Muscle of leg (tissue), 11 donors: ENCODE measurements around the gene KLHL6. TPM values are rescaled to one million over a fixed set of nuclear protein-coding genes. Genes with fewer than 3 reads are reported as not detected.

Experiments
- DNase-seq: peaks from one replicate; pipeline ENCODE4 v3.0.0; 2013
- H3K27ac ChIP-seq: one replicate; pipeline ENCODE4 v1.5.1; 2013; ENCODE audit warnings: mild to moderate bottlenecking, low read length, control low read depth
- H3K27me3 ChIP-seq: one replicate; pipeline ENCODE4 v1.6.1; 2013; ENCODE audit warnings: low read length; ENCODE audit not compliant: control insufficient read depth, insufficient read depth
- H3K36me3 ChIP-seq: one replicate; pipeline ENCODE4 v1.6.1; 2013; ENCODE audit warnings: low read length; ENCODE audit not compliant: control insufficient read depth, insufficient read depth
- H3K4me1 ChIP-seq: one replicate; pipeline ENCODE4 v1.6.1; 2013; ENCODE audit warnings: low read length; ENCODE audit not compliant: control insufficient read depth, insufficient read depth
- H3K4me3 ChIP-seq: one replicate; pipeline ENCODE4 v1.5.1; 2013; ENCODE audit warnings: low read length, control low read depth
- H3K9me3 ChIP-seq: replicated peaks from 2 replicates; pipeline ENCODE4 v1.6.1; 2013; ENCODE audit warnings: low read depth, low read length; ENCODE audit not compliant: control insufficient read depth
- WGBS: methylation state at CpG from one replicate; pipeline ENCODE4 v1.1.5; 2013; ENCODE audit warnings: missing lambda C conversion rate; ENCODE audit not compliant: insufficient coverage; 5-methylcytosine and 5-hydroxymethylcytosine counted together
- polyA plus RNA-seq, 8 donors: library from polyadenylated mRNA; unstranded; fragments of 120-200 nt; gene quantifications; one replicate each; pipeline versions ENCODE4 v1.2.1 to v1.2.3, GENCODE V29; 2013; ENCODE audit warnings: inconsistent platforms in 1 of 8, low replicate concordance in 1 of 8; ENCODE audit not compliant: insufficient read length in 8 of 8, insufficient read depth in 1 of 8
- total RNA-seq: library from RNA; stranded (reverse); fragments of 120-200 nt; gene quantifications from one replicate; pipeline ENCODE4 v1.2.4, GENCODE V29; 2013

KLHL6 gene
- total and polyA plus RNA-seq, 9 donors = 0.95 to 2.0 (median 1.4) TPM

- no CpG with 5 or more reads among the region's 1 CpG for WGBS
- H3K9me3 ChIP-seq = peaks cover 2% of the 10 kb centered on the region
- H3K4me1 ChIP-seq = no peaks in the 10 kb centered on the region
- H3K4me3 ChIP-seq = no peak overlapping the region
- no peaks in the 10 kb centered on the region for H3K36me3 ChIP-seq
- no peak for DNase-seq
- H3K27ac ChIP-seq = no peak overlapping the region
- H3K27me3 ChIP-seq = no peaks in the 10 kb centered on the region
These were observed 59.2 kb downstream of the KLHL6 start for GRCh38 chr3:183496311-183496710.

- Histone ChIP-seq H3K4me3 (no peak overlapping the region), H3K27me3 (no peaks in the 10 kb centered on the region), H3K9me3 (peaks cover 2% of the 10 kb centered on the region), H3K36me3 (no peaks in the 10 kb centered on the region), H3K27ac (no peak overlapping the region), H3K4me1 (no peaks in the 10 kb centered on the region)
- WGBS = 100% methylated on average over 1 of the region's 2 CpGs
- no peak for DNase-seq
These were observed 61.2 kb downstream of the KLHL6 start for GRCh38 chr3:183494341-183494740.

- Histone ChIP-seq H3K9me3 (peaks cover 2% of the 10 kb centered on the region), H3K4me3 (no peak overlapping the region), H3K27ac (no peak overlapping the region), H3K36me3 (no peaks in the 10 kb centered on the region), H3K4me1 (peaks cover 3% of the 10 kb centered on the region), H3K27me3 (no peaks in the 10 kb centered on the region)
- 69% methylated on average over 2 of the region's 4 CpGs for whole genome bisulfite sequencing
- no peak for DNase-seq
These were observed 62.0 kb downstream of the KLHL6 start for GRCh38 chr3:183493296-183494045.

GRCh38 chr3:183492849-183493179 lies 62.7 kb downstream of the KLHL6 start:
- peaks cover 2% of the 10 kb centered on the region for H3K9me3 ChIP-seq
- no peak for DNase-seq
- WGBS = no CpG with 5 or more reads among the region's 4 CpGs
- H3K27ac ChIP-seq = no peak overlapping the region
- H3K36me3 ChIP-seq = no peaks in the 10 kb centered on the region
- no peak overlapping the region for H3K4me3 ChIP-seq
- H3K27me3 ChIP-seq = no peaks in the 10 kb centered on the region
- peaks cover 7% of the 10 kb centered on the region for H3K4me1 ChIP-seq

- Histone ChIP-seq H3K27ac (no peak overlapping the region), H3K4me1 (peaks cover 7% of the 10 kb centered on the region), H3K4me3 (no peak overlapping the region), H3K9me3 (peaks cover 2% of the 10 kb centered on the region), H3K27me3 (no peaks in the 10 kb centered on the region), H3K36me3 (no peaks in the 10 kb centered on the region)
- no peak for DNase-seq
- WGBS = 95% methylated on average over 37 of the region's 45 CpGs
These were observed 63.3 kb downstream of the KLHL6 start for GRCh38 chr3:183491923-183492848.

GRCh38 chr3:183491109-183491922 lies 64.2 kb downstream of the KLHL6 start:
- Histone ChIP-seq H3K4me3 (no peak overlapping the region), H3K4me1 (peaks cover 7% of the 10 kb centered on the region), H3K36me3 (no peaks in the 10 kb centered on the region), H3K27ac (no peak overlapping the region), H3K27me3 (no peaks in the 10 kb centered on the region), H3K9me3 (peaks cover 2% of the 10 kb centered on the region)
- no peak for DNase-seq
- 80% methylated on average over 13 of the region's 23 CpGs for WGBS

- Histone ChIP-seq H3K27ac (no peak overlapping the region), H3K4me3 (no peak overlapping the region), H3K4me1 (peaks cover 7% of the 10 kb centered on the region), H3K9me3 (peaks cover 1% of the 10 kb centered on the region), H3K36me3 (no peaks in the 10 kb centered on the region), H3K27me3 (no peaks in the 10 kb centered on the region)
- WGBS = 56% methylated on average over 2 of the region's 6 CpGs
- peak; percentile 61 for DNase-seq
These were observed 64.9 kb downstream of the KLHL6 start for GRCh38 chr3:183490653-183491052.

GRCh38 chr3:183490211-183490601 lies 65.3 kb downstream of the KLHL6 start:
- no peak overlapping the region for H3K27ac ChIP-seq

GRCh38 chr3:183489455-183490210 lies 65.9 kb downstream of the KLHL6 start:
- no peak overlapping the region for H3K27ac ChIP-seq
- no peaks in the 10 kb centered on the region for H3K36me3 ChIP-seq
- no peak overlapping the region for H3K4me3 ChIP-seq
- no peaks in the 10 kb centered on the region for H3K27me3 ChIP-seq
- 86% methylated on average over 1 of the region's 6 CpGs for WGBS
- peaks cover 7% of the 10 kb centered on the region for H3K4me1 ChIP-seq
- DNase-seq = peak; percentile 56
- no peaks in the 10 kb centered on the region for H3K9me3 ChIP-seq

More at GRCh38 chr3:183490211-183490601, 65.3 kb downstream of the KLHL6 start:
- Histone ChIP-seq H3K36me3 (no peaks in the 10 kb centered on the region), H3K9me3 (no peaks in the 10 kb centered on the region), H3K4me1 (peaks cover 7% of the 10 kb centered on the region), H3K27me3 (no peaks in the 10 kb centered on the region), H3K4me3 (no peak overlapping the region)
- DNase-seq = no peak
- WGBS = 80% methylated on average over 6 of the region's 9 CpGs
